Choroid plexus epithelial cell (primary cell): ENCODE results near the gene BAZ2B.

Source experiments
- DNase-seq: peaks from one replicate; pipeline ENCODE4 v3.0.0-alpha.2; 2010; ENCODE audit warnings: low read depth
- H3K4me3 ChIP-seq: 2 replicates; pipeline ENCODE4 v1.5.1; 2011; ENCODE audit warnings: low read depth, mild to moderate bottlenecking, control low read depth, low read length, moderate library complexity
- CTCF ChIP-seq: conservative IDR thresholded peaks from 2 replicates; pipeline ENCODE4 v1.5.1; 2011; ENCODE audit warnings: low read depth, mild to moderate bottlenecking, control low read depth, inconsistent platforms, low read length, moderate library complexity

The BAZ2B gene

GRCh38 chr2:159286709-159287441 is 329.5 kb downstream of the BAZ2B start:
- peak; percentile 96 for DNase-seq
- H3K4me3 ChIP-seq, result peak overlapping the region; percentile 89
- TF ChIP-seq CTCF, result no peak

- DNase-seq, result peak; percentile 73
- no peak for TF ChIP-seq CTCF
- peak within 1 kb of the TSS; percentile 89 for H3K4me3 ChIP-seq
These were observed 330.2 kb downstream of the BAZ2B start, which contains the start of gene WDSUB1 for GRCh38 chr2:159285929-159286708. Gene WDSUB1, minus strand, starts transcription at chr2:159286703. Its CDS starts 3,634 bp downstream, at chr2:159283069.

GRCh38 chr2:159285433-159285832 is 330.9 kb downstream of the BAZ2B start:
- DNase-seq, result no peak
- TF ChIP-seq CTCF, result no peak
- peak overlapping the region; percentile 89 for H3K4me3 ChIP-seq

- no peak for DNase-seq
- no peak for TF ChIP-seq CTCF
- H3K4me3 ChIP-seq, result no peak overlapping the region
These were observed 332.8 kb downstream of the BAZ2B start for GRCh38 chr2:159283529-159283928.

GRCh38 chr2:159281002-159281401 is 335.3 kb downstream of the BAZ2B start:
- no peak for DNase-seq
- no peak overlapping the region for H3K4me3 ChIP-seq
- TF ChIP-seq CTCF, result no peak

GRCh38 chr2:159279700-159280099 is 336.6 kb downstream of the BAZ2B start:
- H3K4me3 ChIP-seq, result no peak overlapping the region
- TF ChIP-seq CTCF, result no peak

More at GRCh38 chr2:159279700-159280099, 336.6 kb downstream of the BAZ2B start:
- DNase-seq, result no peak
